Keratinocyte (primary cell): ENCODE results near the gene HIPK4. TPM values are rescaled to one million over a fixed set of nuclear protein-coding genes. Genes with fewer than 3 reads are reported as not detected.

Experiments
- DNase-seq: peaks from one replicate; pipeline ENCODE4 v3.0.0-alpha.2; 2011; ENCODE audit warnings: low read depth, missing footprints, low spot score
- FAIRE-seq: peaks from 2 replicates; lab custom pipeline; 2011; peaks lifted over from hg19 to GRCh38; lab: Jason Lieb, UNC
- H2AFZ ChIP-seq: 2 replicates; pipeline ENCODE4 v1.6.0; 2012; ENCODE audit warnings: low read length, control low read depth, inconsistent platforms; ENCODE audit not compliant: control insufficient read depth
- H3K27ac ChIP-seq: 2 replicates; pipeline ENCODE4 v1.5.1; 2011; ENCODE audit warnings: low read length; ENCODE audit not compliant: control insufficient read depth, insufficient read depth
- H3K27me3 ChIP-seq: 3 replicates; pipeline ENCODE4 v1.6.0; 2011; ENCODE audit warnings: low read length; ENCODE audit not compliant: control insufficient read depth, insufficient read depth; ENCODE audit errors: extremely low read depth
- H3K36me3 ChIP-seq, 2 experiments: 2 replicates in 1 of 2; 3 replicates in 1 of 2; pipeline ENCODE4 v1.5.1; 2011; ENCODE audit warnings: low read length in 2 of 2, mild to moderate bottlenecking in 1 of 2; ENCODE audit not compliant: control insufficient read depth in 2 of 2, insufficient read depth in 2 of 2; ENCODE audit errors: extremely low read depth in 1 of 2
- H3K4me1 ChIP-seq: 3 replicates; pipeline ENCODE4 v1.5.1; 2011; ENCODE audit warnings: low read length; ENCODE audit not compliant: control insufficient read depth, insufficient read depth; ENCODE audit errors: extremely low read depth
- H3K4me2 ChIP-seq: 3 replicates; pipeline ENCODE4 v1.6.0; 2011; ENCODE audit warnings: low read depth, low read length; ENCODE audit not compliant: control insufficient read depth, insufficient read depth; ENCODE audit errors: extremely low read depth
- H3K4me3 ChIP-seq, 3 experiments: fragments of 200-600 bp in 1 of 3; sonication (generic) in 1 of 3; 2 replicates in 2 of 3; 3 replicates in 1 of 3; pipeline ENCODE4 v1.5.1; 2011 to 2016; ENCODE audit warnings: low read length in 3 of 3, mild to moderate bottlenecking in 3 of 3, control low read depth in 2 of 3, inconsistent platforms in 1 of 3, low read depth in 1 of 3, mixed read lengths in 1 of 3, mixed run types in 1 of 3, moderate library complexity in 1 of 3; ENCODE audit not compliant: control insufficient read depth in 2 of 3, insufficient read depth in 2 of 3; ENCODE audit errors: extremely low read depth in 1 of 3
- H3K79me2 ChIP-seq: 2 replicates; pipeline ENCODE4 v1.6.0; 2012; ENCODE audit warnings: low read length; ENCODE audit not compliant: control insufficient read depth, insufficient read depth
- H3K9ac ChIP-seq: 3 replicates; pipeline ENCODE4 v1.6.0; 2011; ENCODE audit warnings: low read length; ENCODE audit not compliant: control insufficient read depth, insufficient read depth; ENCODE audit errors: extremely low read depth
- H3K9me1 ChIP-seq: 3 replicates; pipeline ENCODE4 v1.6.0; 2011; ENCODE audit warnings: low read length; ENCODE audit not compliant: control insufficient read depth, insufficient read depth; ENCODE audit errors: extremely low read depth
- H3K9me3 ChIP-seq: 2 replicates; pipeline ENCODE4 v1.5.1; 2012; ENCODE audit warnings: low read depth, low read length; ENCODE audit not compliant: control insufficient read depth
- H4K20me1 ChIP-seq: 3 replicates; pipeline ENCODE4 v1.6.0; 2011; ENCODE audit warnings: low read length; ENCODE audit not compliant: control insufficient read depth, insufficient read depth; ENCODE audit errors: extremely low read depth
- EZH2 ChIP-seq: IDR thresholded peaks from one replicate; pipeline ENCODE4 v1.6.1; 2012; ENCODE audit warnings: inconsistent platforms, mild to moderate bottlenecking, low read length, moderate library complexity
- dilution Hi-C: fragments of 300-500 bp; cut with MboI; formaldehyde crosslinking; loops from one replicate; pipeline ENCODE4 v1.7.0; 2020; ENCODE audit warnings: low sequenced_read_pairs; ENCODE audit not compliant: extremely low pct_ligation_motif_present
- polyA plus RNA-seq, 5 experiments: library from polyadenylated mRNA; depleted of rRNA in 3 of 5; stranded (reverse) in 3 of 5; stranded (forward) in 1 of 5; unstranded in 1 of 5; fragments of >200 nt; gene quantifications; 1 replicate in 1 of 5; 2 replicates in 3 of 5; 3 replicates in 1 of 5; pipeline versions ENCODE4 v1.2.1 to v1.2.3, GENCODE V29; 2011 to 2012; ENCODE audit warnings: missing spikeins in 2 of 5, low read depth in 1 of 5, low replicate concordance in 1 of 5
- TF ChIP-seq, protein P1 (sequence below), 3 experiments: IDR thresholded peaks in 1 of 3; conservative IDR thresholded peaks in 1 of 3; optimal IDR thresholded peaks in 1 of 3; 2 replicates in 2 of 3; 3 replicates in 1 of 3; pipeline versions ENCODE3 to v1.5.1; 2011; ENCODE audit warnings: low read length in 3 of 3, mild to moderate bottlenecking in 3 of 3, moderate library complexity in 2 of 3, control low read depth in 1 of 3, inconsistent platforms in 1 of 3; ENCODE audit not compliant: insufficient read depth in 2 of 3; ENCODE audit errors: extremely low read depth in 1 of 3

Gene HIPK4
- polyA plus RNA-seq, 1 donor (not counting 4 experiments of a cell fraction or from before 2014, with no cell fraction given) = 0.03 TPM

DNA sequence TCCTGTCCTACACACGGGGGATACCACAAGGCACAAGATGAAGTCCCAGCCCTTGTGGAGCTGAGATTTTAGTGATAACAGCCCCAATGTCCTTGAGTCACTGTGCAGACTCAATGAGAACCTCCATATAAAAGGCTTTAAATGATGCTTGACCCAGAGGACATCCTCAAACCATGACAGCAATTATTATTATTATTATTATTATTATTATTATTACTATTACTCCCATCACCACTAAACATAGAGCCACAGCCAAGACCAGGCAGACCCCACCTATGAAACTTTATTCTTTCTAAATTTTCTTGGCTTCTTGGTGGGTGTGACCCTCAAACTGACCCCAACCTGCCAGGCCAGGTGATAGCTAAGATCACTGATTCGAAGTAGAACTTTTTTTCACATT, 52.9 kb downstream of the HIPK4 start:
- H3K27me3 ChIP-seq = no peaks in the 10 kb centered on the region
- no peak overlapping the region for H3K9ac ChIP-seq
- FAIRE-seq = no peak
- peaks cover 9 to 11% of the 10 kb centered on the region in 2 experiments for H3K36me3 ChIP-seq
- H2AFZ ChIP-seq = no peak overlapping the region
- dilution Hi-C loops = no loop called here
- peaks cover 2% of the 10 kb centered on the region for H3K9me1 ChIP-seq
- H3K4me1 ChIP-seq = peaks cover 8% of the 10 kb centered on the region
- DNase-seq = no peak
- no peak overlapping the region for H3K27ac ChIP-seq
- H3K4me3 ChIP-seq = no peak overlapping the region
- TF ChIP-seq, protein P1, sequence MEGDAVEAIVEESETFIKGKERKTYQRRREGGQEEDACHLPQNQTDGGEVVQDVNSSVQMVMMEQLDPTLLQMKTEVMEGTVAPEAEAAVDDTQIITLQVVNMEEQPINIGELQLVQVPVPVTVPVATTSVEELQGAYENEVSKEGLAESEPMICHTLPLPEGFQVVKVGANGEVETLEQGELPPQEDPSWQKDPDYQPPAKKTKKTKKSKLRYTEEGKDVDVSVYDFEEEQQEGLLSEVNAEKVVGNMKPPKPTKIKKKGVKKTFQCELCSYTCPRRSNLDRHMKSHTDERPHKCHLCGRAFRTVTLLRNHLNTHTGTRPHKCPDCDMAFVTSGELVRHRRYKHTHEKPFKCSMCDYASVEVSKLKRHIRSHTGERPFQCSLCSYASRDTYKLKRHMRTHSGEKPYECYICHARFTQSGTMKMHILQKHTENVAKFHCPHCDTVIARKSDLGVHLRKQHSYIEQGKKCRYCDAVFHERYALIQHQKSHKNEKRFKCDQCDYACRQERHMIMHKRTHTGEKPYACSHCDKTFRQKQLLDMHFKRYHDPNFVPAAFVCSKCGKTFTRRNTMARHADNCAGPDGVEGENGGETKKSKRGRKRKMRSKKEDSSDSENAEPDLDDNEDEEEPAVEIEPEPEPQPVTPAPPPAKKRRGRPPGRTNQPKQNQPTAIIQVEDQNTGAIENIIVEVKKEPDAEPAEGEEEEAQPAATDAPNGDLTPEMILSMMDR (optimal IDR thresholded peaks at IDR 0.05 in 1 of 3, IDR thresholded peaks at IDR 0.05 in 1 of 3, conservative IDR thresholded peaks at IDR 0.05 in 1 of 3; ENCODE audit: extremely low read depth in 1 of 3, insufficient read depth in 2 of 3, low read length in 3 of 3) = no peak
- TF ChIP-seq EZH2 = no peak
- H3K4me2 ChIP-seq = no peak overlapping the region
- peaks cover 22% of the 10 kb centered on the region for H3K79me2 ChIP-seq
- no peaks in the 10 kb centered on the region for H3K9me3 ChIP-seq
- H4K20me1 ChIP-seq = no peaks in the 10 kb centered on the region

DNA sequence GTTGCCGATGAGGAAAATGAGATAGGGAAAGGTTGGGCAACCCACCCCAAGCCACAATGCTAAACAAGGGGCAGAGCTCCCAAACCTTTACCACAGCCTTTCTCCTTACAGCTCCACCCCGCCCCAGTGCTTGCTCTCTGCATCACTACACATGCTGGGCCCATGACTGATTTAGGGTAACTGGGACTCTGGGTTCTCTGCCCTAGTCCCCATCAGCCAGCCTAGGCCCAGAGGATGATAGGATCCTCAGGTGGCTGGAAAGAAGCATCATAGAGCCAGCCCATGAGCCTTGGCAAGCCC, 53.4 kb downstream of the HIPK4 start:
- no peak overlapping the region for H3K4me3 ChIP-seq
- peaks cover 9 to 12% of the 10 kb centered on the region in 2 experiments for H3K36me3 ChIP-seq
- peaks cover 4% of the 10 kb centered on the region for H3K4me1 ChIP-seq
- H3K4me2 ChIP-seq = no peak overlapping the region
- no peak for DNase-seq
- no peaks in the 10 kb centered on the region for H3K9me3 ChIP-seq
- H3K9ac ChIP-seq = no peak overlapping the region
- H3K9me1 ChIP-seq = peaks cover 2% of the 10 kb centered on the region
- no peaks in the 10 kb centered on the region for H4K20me1 ChIP-seq
- no peak for TF ChIP-seq EZH2
- TF ChIP-seq, protein P1 (optimal IDR thresholded peaks at IDR 0.05 in 1 of 3, IDR thresholded peaks at IDR 0.05 in 1 of 3, conservative IDR thresholded peaks at IDR 0.05 in 1 of 3; ENCODE audit: extremely low read depth in 1 of 3, insufficient read depth in 2 of 3, low read length in 3 of 3) = no peak
- dilution Hi-C loops = no loop called here
- no peak for FAIRE-seq
- no peak overlapping the region for H3K27ac ChIP-seq
- H3K27me3 ChIP-seq = no peaks in the 10 kb centered on the region
- peaks cover 22% of the 10 kb centered on the region for H3K79me2 ChIP-seq
- no peak overlapping the region for H2AFZ ChIP-seq
